Lower leg skin (tissue), 4 donors: ENCODE data around the gene ARHGEF10L. TPM values are rescaled to one million over a fixed set of nuclear protein-coding genes. Genes with fewer than 3 reads are reported as not detected.

Experiments used
- DNase-seq, 2 donors: peaks; one replicate each; pipeline ENCODE4 v3.0.0-alpha.2; 2019; ENCODE audit warnings: low spot score in 2 of 2
- H3K4me3 ChIP-seq: fragments of 200-600 bp; sonication (generic); 2 replicates; pipeline ENCODE4 v1.5.1; 2017; ENCODE audit warnings: mild to moderate bottlenecking, low read depth; ENCODE audit not compliant: poor library complexity, severe bottlenecking
- POLR2A ChIP-seq, 2 donors: fragments of 450-650 bp; IDR thresholded peaks; one replicate each; pipeline ENCODE4 v1.6.1; 2016 to 2017; ENCODE audit warnings: antibody characterized with exemption in 2 of 2, mild to moderate bottlenecking in 1 of 2, moderate library complexity in 1 of 2
- WGBS, 2 donors: methylation state at CpG; one replicate each; pipeline ENCODE4 v1.1.5; 2018; 5-methylcytosine and 5-hydroxymethylcytosine counted together
- intact Hi-C: fragments of 100-400 bp; cut with DNase I; formaldehyde crosslinking; loops from one replicate; pipeline ENCODE4 v1.15.0; 2023; ENCODE audit warnings: low total_unique reads
- total RNA-seq, 4 donors: library from RNA; depleted of rRNA; stranded (reverse); fragments of >200 nt; gene quantifications; one replicate each; pipeline ENCODE4 v1.1.0, GENCODE V29; 2016
- TF ChIP-seq, protein P1 (sequence below), 3 donors: fragments of 450-650 bp; IDR thresholded peaks; one replicate each; pipeline ENCODE4 v1.5.1; 2016; ENCODE audit warnings: antibody characterized with exemption in 3 of 3, mild to moderate bottlenecking in 3 of 3, moderate library complexity in 2 of 3

ARHGEF10L gene
- total RNA-seq, 4 donors from 2014 or later = 95.1 to 125 (median 114) TPM

DNA sequence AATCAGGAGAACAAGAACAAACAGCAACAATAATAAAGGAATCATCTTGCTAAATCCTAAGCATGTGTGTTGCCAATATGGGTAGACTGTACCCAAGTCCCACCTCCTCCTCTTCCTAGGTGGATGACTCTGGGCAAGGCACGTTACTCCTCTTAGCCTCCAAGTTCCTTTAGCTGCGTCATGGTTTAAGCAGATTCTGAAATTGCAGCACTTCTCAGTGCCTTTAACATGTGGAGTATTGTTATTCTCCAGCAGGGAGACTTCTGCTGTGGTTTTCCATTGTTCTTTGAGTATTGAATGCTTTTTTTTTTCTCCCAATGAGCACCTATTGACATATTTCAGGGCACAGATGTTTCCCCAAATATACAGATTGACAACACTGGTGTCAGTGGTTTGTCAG lies 15.5 kb downstream of the ARHGEF10L start:
- no peak overlapping the region for H3K4me3 ChIP-seq
- no peak for TF ChIP-seq POLR2A (IDR thresholded peaks at IDR 0.05)
- TF ChIP-seq, protein P1, sequence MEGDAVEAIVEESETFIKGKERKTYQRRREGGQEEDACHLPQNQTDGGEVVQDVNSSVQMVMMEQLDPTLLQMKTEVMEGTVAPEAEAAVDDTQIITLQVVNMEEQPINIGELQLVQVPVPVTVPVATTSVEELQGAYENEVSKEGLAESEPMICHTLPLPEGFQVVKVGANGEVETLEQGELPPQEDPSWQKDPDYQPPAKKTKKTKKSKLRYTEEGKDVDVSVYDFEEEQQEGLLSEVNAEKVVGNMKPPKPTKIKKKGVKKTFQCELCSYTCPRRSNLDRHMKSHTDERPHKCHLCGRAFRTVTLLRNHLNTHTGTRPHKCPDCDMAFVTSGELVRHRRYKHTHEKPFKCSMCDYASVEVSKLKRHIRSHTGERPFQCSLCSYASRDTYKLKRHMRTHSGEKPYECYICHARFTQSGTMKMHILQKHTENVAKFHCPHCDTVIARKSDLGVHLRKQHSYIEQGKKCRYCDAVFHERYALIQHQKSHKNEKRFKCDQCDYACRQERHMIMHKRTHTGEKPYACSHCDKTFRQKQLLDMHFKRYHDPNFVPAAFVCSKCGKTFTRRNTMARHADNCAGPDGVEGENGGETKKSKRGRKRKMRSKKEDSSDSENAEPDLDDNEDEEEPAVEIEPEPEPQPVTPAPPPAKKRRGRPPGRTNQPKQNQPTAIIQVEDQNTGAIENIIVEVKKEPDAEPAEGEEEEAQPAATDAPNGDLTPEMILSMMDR (IDR thresholded peaks at IDR 0.05) = no peak
- 68 to 79% methylated on average over 2 of the region's 2 CpGs for WGBS, 2 donors
- no peak for DNase-seq
- intact Hi-C loops = no loop called here

- TF ChIP-seq POLR2A (IDR thresholded peaks at IDR 0.05) = no peak
- TF ChIP-seq, protein P1 (IDR thresholded peaks at IDR 0.05) = no peak
- 91% methylated on average over 7 of the region's 7 CpGs for WGBS, 2 donors
- no peak for DNase-seq
- no peak overlapping the region for H3K4me3 ChIP-seq
- intact Hi-C loops = no loop called here
Observed at GRCh38 chr1:17557986-17558385, 18.5 kb downstream of the ARHGEF10L start.

GRCh38 chr1:17558541-17558940 lies 19.0 kb downstream of the ARHGEF10L start:
- TF ChIP-seq, protein P1 (IDR thresholded peaks at IDR 0.05) = no peak
- no peak for TF ChIP-seq POLR2A (IDR thresholded peaks at IDR 0.05)
- no peak overlapping the region for H3K4me3 ChIP-seq
- WGBS, 2 donors = 77 to 87% methylated on average over 3 of the region's 3 CpGs

GRCh38 chr1:17558954-17559614 lies 19.6 kb downstream of the ARHGEF10L start:
- TF ChIP-seq, protein P1 (IDR thresholded peaks at IDR 0.05) = no peak
- no peak overlapping the region for H3K4me3 ChIP-seq
- 76 to 82% methylated on average over 8 of the region's 8 CpGs for WGBS, 2 donors
- DNase-seq = no peak
- intact Hi-C loops = no loop called here

More at GRCh38 chr1:17558541-17558940, 19.0 kb downstream of the ARHGEF10L start:
- intact Hi-C loops = no loop called here
- no peak for DNase-seq

- no peak for TF ChIP-seq POLR2A (IDR thresholded peaks at IDR 0.05)
- TF ChIP-seq, protein P1 (IDR thresholded peaks at IDR 0.05) = no peak
- 86 to 89% methylated on average over 7 of the region's 7 CpGs for WGBS, 2 donors
- no peak for DNase-seq
- intact Hi-C loops = no loop called here
- H3K4me3 ChIP-seq = no peak overlapping the region
Observed at GRCh38 chr1:17559615-17560419, 20.3 kb downstream of the ARHGEF10L start.
